ENCODE measurements around the gene GPR15. TPM values are rescaled to one million over a fixed set of nuclear protein-coding genes. Genes with fewer than 3 reads are reported as not detected.

The GPR15 gene
- total and polyA plus RNA-seq, 2 experiments from 2014 or later, result not detected

DNA sequence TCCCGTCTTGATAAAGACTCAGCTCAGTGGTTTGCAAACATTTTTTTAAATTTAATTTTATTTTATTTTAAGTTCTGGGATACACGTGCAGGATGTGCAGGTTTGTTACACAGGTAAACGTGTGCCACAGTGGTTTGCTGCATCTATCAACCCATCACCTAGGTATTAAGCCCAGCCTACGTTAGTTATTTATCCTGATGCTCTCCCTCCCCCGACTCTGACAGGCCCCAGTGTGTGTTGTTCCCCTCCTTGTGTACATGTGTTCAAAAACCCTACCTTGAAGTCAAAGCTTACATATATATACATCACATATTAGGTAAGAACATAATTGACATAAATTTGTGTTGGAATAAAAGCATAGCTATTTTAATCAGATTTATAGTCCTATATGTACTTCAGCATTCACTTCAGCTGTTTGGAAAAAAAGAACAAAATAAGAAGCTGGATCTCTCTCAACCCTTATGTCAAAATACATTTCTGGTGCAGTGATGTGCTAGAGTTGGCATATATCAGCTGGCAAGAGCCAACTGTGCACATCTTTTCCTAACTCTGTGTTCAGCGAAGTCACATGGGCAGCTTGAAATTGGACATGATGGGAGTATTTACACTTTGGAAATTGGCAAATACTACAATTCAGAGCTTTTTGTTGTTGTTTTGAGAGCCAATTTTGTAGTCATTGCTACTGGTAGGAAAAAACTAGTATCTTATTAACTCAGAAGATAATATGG, 26.5 kb downstream of the GPR15 start:
- DNase-seq (ENCODE audit: low spot score), result no peak

More for the DNA sequence above, 26.5 kb downstream of the GPR15 start:
- Mint-ChIP-seq H3K27ac (no peak overlapping the region), H3K27me3 (ENCODE audit: insufficient read depth, low read depth, poor library complexity) (peaks cover 2% of the 10 kb centered on the region), H3K4me1 (no peaks in the 10 kb centered on the region), H3K4me3 (no peak overlapping the region), H3K9me3 (no peaks in the 10 kb centered on the region; the same call in 2 of the 3 replicates), H3K36me3 (ENCODE audit: low read depth) (no peaks in the 10 kb centered on the region)
- TF ChIP-seq, protein P1, sequence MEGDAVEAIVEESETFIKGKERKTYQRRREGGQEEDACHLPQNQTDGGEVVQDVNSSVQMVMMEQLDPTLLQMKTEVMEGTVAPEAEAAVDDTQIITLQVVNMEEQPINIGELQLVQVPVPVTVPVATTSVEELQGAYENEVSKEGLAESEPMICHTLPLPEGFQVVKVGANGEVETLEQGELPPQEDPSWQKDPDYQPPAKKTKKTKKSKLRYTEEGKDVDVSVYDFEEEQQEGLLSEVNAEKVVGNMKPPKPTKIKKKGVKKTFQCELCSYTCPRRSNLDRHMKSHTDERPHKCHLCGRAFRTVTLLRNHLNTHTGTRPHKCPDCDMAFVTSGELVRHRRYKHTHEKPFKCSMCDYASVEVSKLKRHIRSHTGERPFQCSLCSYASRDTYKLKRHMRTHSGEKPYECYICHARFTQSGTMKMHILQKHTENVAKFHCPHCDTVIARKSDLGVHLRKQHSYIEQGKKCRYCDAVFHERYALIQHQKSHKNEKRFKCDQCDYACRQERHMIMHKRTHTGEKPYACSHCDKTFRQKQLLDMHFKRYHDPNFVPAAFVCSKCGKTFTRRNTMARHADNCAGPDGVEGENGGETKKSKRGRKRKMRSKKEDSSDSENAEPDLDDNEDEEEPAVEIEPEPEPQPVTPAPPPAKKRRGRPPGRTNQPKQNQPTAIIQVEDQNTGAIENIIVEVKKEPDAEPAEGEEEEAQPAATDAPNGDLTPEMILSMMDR (conservative IDR thresholded peaks at IDR 0.05; ENCODE audit: low read depth in 2 of 2), result no peak
- no peak for TF ChIP-seq STAT1 (IDR thresholded peaks at IDR 0.05; ENCODE audit: unreplicated experiment)
- no peak for TF ChIP-seq EZH2phosphoT487 (IDR thresholded peaks at IDR 0.05; ENCODE audit: unreplicated experiment)
- TF ChIP-seq, protein P2, sequence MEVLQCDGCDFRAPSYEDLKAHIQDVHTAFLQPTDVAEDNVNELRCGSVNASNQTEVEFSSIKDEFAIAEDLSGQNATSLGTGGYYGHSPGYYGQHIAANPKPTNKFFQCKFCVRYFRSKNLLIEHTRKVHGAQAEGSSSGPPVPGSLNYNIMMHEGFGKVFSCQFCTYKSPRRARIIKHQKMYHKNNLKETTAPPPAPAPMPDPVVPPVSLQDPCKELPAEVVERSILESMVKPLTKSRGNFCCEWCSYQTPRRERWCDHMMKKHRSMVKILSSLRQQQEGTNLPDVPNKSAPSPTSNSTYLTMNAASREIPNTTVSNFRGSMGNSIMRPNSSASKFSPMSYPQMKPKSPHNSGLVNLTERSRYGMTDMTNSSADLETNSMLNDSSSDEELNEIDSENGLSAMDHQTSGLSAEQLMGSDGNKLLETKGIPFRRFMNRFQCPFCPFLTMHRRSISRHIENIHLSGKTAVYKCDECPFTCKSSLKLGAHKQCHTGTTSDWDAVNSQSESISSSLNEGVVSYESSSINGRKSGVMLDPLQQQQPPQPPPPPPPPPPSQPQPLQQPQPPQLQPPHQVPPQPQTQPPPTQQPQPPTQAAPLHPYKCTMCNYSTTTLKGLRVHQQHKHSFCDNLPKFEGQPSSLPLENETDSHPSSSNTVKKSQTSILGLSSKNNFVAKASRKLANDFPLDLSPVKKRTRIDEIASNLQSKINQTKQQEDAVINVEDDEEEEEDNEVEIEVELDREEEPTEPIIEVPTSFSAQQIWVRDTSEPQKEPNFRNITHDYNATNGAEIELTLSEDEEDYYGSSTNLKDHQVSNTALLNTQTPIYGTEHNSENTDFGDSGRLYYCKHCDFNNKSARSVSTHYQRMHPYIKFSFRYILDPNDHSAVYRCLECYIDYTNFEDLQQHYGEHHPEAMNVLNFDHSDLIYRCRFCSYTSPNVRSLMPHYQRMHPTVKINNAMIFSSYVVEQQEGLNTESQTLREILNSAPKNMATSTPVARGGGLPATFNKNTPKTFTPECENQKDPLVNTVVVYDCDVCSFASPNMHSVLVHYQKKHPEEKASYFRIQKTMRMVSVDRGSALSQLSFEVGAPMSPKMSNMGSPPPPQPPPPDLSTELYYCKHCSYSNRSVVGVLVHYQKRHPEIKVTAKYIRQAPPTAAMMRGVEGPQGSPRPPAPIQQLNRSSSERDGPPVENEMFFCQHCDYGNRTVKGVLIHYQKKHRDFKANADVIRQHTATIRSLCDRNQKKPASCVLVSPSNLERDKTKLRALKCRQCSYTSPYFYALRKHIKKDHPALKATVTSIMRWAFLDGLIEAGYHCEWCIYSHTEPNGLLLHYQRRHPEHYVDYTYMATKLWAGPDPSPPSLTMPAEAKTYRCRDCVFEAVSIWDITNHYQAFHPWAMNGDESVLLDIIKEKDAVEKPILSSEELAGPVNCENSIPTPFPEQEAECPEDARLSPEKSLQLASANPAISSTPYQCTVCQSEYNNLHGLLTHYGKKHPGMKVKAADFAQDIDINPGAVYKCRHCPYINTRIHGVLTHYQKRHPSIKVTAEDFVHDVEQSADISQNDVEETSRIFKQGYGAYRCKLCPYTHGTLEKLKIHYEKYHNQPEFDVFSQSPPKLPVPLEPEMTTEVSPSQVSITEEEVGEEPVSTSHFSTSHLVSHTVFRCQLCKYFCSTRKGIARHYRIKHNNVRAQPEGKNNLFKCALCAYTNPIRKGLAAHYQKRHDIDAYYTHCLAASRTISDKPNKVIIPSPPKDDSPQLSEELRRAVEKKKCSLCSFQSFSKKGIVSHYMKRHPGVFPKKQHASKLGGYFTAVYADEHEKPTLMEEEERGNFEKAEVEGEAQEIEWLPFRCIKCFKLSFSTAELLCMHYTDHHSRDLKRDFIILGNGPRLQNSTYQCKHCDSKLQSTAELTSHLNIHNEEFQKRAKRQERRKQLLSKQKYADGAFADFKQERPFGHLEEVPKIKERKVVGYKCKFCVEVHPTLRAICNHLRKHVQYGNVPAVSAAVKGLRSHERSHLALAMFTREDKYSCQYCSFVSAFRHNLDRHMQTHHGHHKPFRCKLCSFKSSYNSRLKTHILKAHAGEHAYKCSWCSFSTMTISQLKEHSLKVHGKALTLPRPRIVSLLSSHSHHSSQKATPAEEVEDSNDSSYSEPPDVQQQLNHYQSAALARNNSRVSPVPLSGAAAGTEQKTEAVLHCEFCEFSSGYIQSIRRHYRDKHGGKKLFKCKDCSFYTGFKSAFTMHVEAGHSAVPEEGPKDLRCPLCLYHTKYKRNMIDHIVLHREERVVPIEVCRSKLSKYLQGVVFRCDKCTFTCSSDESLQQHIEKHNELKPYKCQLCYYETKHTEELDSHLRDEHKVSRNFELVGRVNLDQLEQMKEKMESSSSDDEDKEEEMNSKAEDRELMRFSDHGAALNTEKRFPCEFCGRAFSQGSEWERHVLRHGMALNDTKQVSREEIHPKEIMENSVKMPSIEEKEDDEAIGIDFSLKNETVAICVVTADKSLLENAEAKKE (CRISPR knock-in tag; IDR thresholded peaks at IDR 0.05), result no peak
- TF ChIP-seq CREB1 (CRISPR knock-in tag; IDR thresholded peaks at IDR 0.05; ENCODE audit: low read depth), result no peak
- no peak for TF ChIP-seq ZNF331 (CRISPR knock-in tag; IDR thresholded peaks at IDR 0.05; ENCODE audit: low read depth)
- no peak for TF ChIP-seq NANOG (IDR thresholded peaks at IDR 0.05; ENCODE audit: borderline replicate concordance)
- TF ChIP-seq, protein P3, sequence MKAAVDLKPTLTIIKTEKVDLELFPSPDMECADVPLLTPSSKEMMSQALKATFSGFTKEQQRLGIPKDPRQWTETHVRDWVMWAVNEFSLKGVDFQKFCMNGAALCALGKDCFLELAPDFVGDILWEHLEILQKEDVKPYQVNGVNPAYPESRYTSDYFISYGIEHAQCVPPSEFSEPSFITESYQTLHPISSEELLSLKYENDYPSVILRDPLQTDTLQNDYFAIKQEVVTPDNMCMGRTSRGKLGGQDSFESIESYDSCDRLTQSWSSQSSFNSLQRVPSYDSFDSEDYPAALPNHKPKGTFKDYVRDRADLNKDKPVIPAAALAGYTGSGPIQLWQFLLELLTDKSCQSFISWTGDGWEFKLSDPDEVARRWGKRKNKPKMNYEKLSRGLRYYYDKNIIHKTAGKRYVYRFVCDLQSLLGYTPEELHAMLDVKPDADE (IDR thresholded peaks at IDR 0.05), result no peak
- TF ChIP-seq EZH2 (IDR thresholded peaks at IDR 0.05; ENCODE audit: low read depth, unreplicated experiment), result no peak
- TF ChIP-seq POLR2AphosphoS5 (IDR thresholded peaks at IDR 0.05; ENCODE audit: low read depth), result no peak
- no peak for TF ChIP-seq JUNB (IDR thresholded peaks at IDR 0.05; ENCODE audit: unreplicated experiment)
- TF ChIP-seq, protein P4, sequence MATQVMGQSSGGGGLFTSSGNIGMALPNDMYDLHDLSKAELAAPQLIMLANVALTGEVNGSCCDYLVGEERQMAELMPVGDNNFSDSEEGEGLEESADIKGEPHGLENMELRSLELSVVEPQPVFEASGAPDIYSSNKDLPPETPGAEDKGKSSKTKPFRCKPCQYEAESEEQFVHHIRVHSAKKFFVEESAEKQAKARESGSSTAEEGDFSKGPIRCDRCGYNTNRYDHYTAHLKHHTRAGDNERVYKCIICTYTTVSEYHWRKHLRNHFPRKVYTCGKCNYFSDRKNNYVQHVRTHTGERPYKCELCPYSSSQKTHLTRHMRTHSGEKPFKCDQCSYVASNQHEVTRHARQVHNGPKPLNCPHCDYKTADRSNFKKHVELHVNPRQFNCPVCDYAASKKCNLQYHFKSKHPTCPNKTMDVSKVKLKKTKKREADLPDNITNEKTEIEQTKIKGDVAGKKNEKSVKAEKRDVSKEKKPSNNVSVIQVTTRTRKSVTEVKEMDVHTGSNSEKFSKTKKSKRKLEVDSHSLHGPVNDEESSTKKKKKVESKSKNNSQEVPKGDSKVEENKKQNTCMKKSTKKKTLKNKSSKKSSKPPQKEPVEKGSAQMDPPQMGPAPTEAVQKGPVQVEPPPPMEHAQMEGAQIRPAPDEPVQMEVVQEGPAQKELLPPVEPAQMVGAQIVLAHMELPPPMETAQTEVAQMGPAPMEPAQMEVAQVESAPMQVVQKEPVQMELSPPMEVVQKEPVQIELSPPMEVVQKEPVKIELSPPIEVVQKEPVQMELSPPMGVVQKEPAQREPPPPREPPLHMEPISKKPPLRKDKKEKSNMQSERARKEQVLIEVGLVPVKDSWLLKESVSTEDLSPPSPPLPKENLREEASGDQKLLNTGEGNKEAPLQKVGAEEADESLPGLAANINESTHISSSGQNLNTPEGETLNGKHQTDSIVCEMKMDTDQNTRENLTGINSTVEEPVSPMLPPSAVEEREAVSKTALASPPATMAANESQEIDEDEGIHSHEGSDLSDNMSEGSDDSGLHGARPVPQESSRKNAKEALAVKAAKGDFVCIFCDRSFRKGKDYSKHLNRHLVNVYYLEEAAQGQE (IDR thresholded peaks at IDR 0.05; ENCODE audit: unreplicated experiment), result no peak
- no peak for TF ChIP-seq ZNF114 (CRISPR knock-in tag; IDR thresholded peaks at IDR 0.05)
- Histone ChIP-seq H3K4me1 (ENCODE audit: insufficient read depth) (no peaks in the 10 kb centered on the region), H4K20me1 (replicated peaks; ENCODE audit: insufficient read depth) (no peaks in the 10 kb centered on the region), H3K4me2 (no peak overlapping the region), H3K36me3 (ENCODE audit: insufficient read depth) (no peaks in the 10 kb centered on the region), H3K27ac (ENCODE audit: low read depth) (no peak overlapping the region), H3K79me2 (replicated peaks; ENCODE audit: insufficient read depth) (no peaks in the 10 kb centered on the region), H3K27me3 (ENCODE audit: insufficient read depth) (no peaks in the 10 kb centered on the region), H3F3A (replicated peaks; ENCODE audit: low read depth) (no peaks in the 10 kb centered on the region), H2AFZ (no peak overlapping the region), H3K9me2 (ENCODE audit: insufficient read depth) (no peaks in the 10 kb centered on the region), H3K4me3 (no peak overlapping the region)
- ATAC-seq, result no peak
